Measurements from ENCODE around the gene DLG2. TPM values are rescaled to one million over a fixed set of nuclear protein-coding genes. Genes with fewer than 3 reads are reported as not detected.

Gene DLG2
- total and polyA plus RNA-seq, 11 donors, result 2.4 to 13.9 (median 7.1) TPM

DNA sequence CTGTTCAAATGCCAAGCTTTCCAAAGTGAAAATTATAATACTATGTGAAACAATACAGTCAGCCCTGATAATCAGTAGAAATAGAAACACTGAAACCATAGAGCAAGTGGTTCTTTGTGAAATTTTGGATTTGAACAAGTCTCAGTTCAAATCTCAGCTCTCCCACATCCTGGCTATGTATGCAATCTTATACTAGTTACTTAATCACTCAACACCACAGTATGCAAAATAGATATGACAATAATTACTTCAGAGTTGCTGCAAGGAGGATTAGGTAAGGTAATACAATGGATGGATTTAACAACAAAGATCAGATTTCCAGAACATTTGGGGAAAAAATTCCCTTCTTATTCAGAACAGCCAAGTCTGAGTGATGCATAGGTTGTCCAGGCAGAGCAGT lies 1489.2 kb downstream of the DLG2 start:
- Histone ChIP-seq H3K36me3 (no peaks in the 10 kb centered on the region), H3K27me3 (no peaks in the 10 kb centered on the region), H3K4me1 (no peaks in the 10 kb centered on the region), H3K27ac (no peak overlapping the region), H3K4me3 (no peak overlapping the region), H3K9me3 (no peaks in the 10 kb centered on the region)
- intact Hi-C loops (cut with DNase I), result no loop called here
- ATAC-seq, result no peak
- DNase-seq, result no peak
- TF ChIP-seq, protein P1, sequence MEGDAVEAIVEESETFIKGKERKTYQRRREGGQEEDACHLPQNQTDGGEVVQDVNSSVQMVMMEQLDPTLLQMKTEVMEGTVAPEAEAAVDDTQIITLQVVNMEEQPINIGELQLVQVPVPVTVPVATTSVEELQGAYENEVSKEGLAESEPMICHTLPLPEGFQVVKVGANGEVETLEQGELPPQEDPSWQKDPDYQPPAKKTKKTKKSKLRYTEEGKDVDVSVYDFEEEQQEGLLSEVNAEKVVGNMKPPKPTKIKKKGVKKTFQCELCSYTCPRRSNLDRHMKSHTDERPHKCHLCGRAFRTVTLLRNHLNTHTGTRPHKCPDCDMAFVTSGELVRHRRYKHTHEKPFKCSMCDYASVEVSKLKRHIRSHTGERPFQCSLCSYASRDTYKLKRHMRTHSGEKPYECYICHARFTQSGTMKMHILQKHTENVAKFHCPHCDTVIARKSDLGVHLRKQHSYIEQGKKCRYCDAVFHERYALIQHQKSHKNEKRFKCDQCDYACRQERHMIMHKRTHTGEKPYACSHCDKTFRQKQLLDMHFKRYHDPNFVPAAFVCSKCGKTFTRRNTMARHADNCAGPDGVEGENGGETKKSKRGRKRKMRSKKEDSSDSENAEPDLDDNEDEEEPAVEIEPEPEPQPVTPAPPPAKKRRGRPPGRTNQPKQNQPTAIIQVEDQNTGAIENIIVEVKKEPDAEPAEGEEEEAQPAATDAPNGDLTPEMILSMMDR (IDR thresholded peaks at IDR 0.05), result no peak
- no peak for TF ChIP-seq POLR2A (IDR thresholded peaks at IDR 0.05)

- no peak for TF ChIP-seq POLR2A (IDR thresholded peaks at IDR 0.05)
- TF ChIP-seq, protein P1 (IDR thresholded peaks at IDR 0.05), result no peak
- Histone ChIP-seq H3K36me3 (no peaks in the 10 kb centered on the region), H3K27me3 (no peaks in the 10 kb centered on the region), H3K27ac (no peak overlapping the region), H3K4me1 (no peaks in the 10 kb centered on the region), H3K9me3 (no peaks in the 10 kb centered on the region), H3K4me3 (no peak overlapping the region)
- intact Hi-C loops (cut with DNase I), result no loop called here
- DNase-seq (no peak), ATAC-seq (no peak)
These were observed 1489.6 kb downstream of the DLG2 start for GRCh38 chr11:84137505-84137904.

GRCh38 chr11:84136926-84137325 lies 1490.2 kb downstream of the DLG2 start:
- H3K27me3 ChIP-seq, result no peaks in the 10 kb centered on the region
- no peaks in the 10 kb centered on the region for H3K4me1 ChIP-seq
- no peak for TF ChIP-seq POLR2A (IDR thresholded peaks at IDR 0.05)
- TF ChIP-seq, protein P1 (IDR thresholded peaks at IDR 0.05), result no peak
- no peaks in the 10 kb centered on the region for H3K9me3 ChIP-seq
- DNase-seq, result no peak
- no peak overlapping the region for H3K4me3 ChIP-seq
- intact Hi-C loops (cut with DNase I), result no loop called here
- no peak for ATAC-seq
- H3K27ac ChIP-seq, result peak overlapping the region in 1 of 12 donors; percentile 19
- H3K36me3 ChIP-seq, result no peaks in the 10 kb centered on the region

GRCh38 chr11:84130646-84131427 lies 1496.3 kb downstream of the DLG2 start:
- Histone ChIP-seq H3K27ac (no peak overlapping the region), H3K4me3 (no peak overlapping the region), H3K9me3 (no peaks in the 10 kb centered on the region), H3K27me3 (no peaks in the 10 kb centered on the region), H3K4me1 (no peaks in the 10 kb centered on the region), H3K36me3 (no peaks in the 10 kb centered on the region)
- ATAC-seq (no peak), DNase-seq (no peak)
- 77 to 90% (median 84%) methylated on average over 3 of the region's 3 CpGs for WGBS, 4 donors
- intact Hi-C loops (cut with DNase I), result no loop called here
- TF ChIP-seq, protein P1 (IDR thresholded peaks at IDR 0.05), result no peak
- no peak for TF ChIP-seq POLR2A (IDR thresholded peaks at IDR 0.05)
